Stimulated activated CD8-positive, alpha-beta memory T cell treated with anti-CD3 and anti-CD28 coated beads, Interleukin-7, amount 100 ng/mL, for 24 hours (primary cell): Measurements from ENCODE around the gene EHHADH.

ENCODE experiments used
- DNase-seq: peaks from one replicate; pipeline ENCODE4 v3.0.0-alpha.2; 2020; ENCODE audit warnings: low read depth

Gene EHHADH

DNA sequence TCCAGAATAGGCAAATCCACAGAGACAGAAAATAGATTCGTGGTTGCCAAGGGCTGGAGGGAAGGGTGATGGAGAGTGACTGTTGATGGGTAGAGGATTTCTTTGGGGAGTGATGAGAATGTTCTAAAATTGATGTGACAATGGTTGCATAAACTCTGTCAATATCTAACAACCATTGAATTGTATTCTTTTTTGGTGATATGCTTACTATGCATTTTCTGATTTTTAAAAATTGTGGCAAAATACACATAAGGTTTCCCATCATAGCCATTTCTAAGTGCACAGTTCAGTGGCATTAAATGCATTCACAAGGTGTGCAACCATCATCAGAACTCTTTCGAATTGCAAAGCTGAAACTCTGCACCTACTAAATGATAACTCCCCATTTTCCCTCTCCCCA, 56.8 kb downstream of the EHHADH start:
- no peak for DNase-seq

- DNase-seq = no peak
Observed at GRCh38 chr3:185195652-185196051, 58.2 kb downstream of the EHHADH start.

- DNase-seq = no peak
Observed at GRCh38 chr3:185188816-185189215, 65.0 kb downstream of the EHHADH start.

DNA sequence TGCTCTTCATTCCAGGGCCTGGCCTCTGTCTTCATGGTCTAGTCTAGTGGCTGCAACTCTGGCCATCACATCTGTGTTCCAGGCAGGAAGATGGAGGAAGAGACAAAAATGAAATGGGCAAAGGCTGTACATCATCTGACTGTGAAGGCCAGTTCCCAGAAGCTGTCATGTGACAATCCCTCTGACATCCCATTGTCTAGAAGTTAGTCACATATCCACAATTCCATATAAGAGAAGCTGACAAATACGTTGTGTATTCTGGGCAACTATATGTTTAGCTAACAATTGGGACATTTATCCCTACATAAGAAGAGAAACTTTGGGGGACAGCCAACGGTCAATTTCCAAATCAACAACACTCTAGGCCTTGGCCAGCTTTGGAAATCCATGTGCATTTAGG, 66.5 kb downstream of the EHHADH start:
- DNase-seq = no peak

- no peak for DNase-seq
Observed at GRCh38 chr3:185176750-185177359, 77.0 kb downstream of the EHHADH start.

- no peak for DNase-seq
Observed at GRCh38 chr3:185175370-185175987, 78.4 kb downstream of the EHHADH start.

DNA sequence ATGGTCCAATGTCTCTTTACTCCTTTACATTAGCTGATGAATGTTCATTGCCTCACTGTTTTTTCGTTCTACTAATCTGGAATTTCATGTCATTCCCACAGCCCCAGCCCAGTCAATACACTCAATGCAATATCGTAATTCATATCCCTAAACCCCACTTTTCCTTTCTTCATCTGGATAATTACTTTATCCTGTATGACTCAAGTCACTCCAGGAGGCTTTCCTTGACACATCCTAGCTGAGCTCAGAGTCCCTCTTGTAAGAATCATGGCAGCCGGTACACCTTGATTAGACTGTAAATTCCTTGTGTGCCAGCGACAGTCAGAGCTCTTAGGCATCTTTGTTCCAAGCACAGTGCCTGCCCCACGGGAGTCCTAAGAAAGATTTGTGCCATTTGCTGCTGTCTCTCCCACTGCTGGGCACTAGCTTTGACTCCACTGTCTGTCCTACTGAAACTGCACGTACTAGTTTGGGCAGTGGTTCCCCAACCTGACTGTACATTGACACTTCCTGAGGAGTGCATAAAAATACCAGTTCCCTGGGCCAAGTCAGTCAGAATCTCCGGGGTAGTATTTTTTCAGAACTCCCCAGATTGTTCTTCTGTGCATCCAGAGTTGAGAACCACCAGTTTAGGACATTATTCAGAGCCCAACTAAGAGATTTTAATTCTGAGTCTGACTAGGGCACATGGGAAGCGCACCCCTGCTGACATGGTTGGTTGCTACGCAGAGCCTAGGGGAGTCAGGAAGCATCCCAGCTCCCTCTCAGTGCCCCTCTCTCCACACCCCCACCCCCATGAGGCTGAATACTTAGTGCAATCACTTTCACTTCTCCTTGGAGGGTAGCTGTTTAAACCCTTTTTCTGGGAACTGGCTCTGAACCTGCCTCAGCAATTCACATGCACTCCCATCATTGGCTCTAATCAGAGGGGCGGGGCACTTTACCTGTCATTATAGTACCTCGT, 81.5 kb downstream of the EHHADH start:
- no peak for DNase-seq

DNA sequence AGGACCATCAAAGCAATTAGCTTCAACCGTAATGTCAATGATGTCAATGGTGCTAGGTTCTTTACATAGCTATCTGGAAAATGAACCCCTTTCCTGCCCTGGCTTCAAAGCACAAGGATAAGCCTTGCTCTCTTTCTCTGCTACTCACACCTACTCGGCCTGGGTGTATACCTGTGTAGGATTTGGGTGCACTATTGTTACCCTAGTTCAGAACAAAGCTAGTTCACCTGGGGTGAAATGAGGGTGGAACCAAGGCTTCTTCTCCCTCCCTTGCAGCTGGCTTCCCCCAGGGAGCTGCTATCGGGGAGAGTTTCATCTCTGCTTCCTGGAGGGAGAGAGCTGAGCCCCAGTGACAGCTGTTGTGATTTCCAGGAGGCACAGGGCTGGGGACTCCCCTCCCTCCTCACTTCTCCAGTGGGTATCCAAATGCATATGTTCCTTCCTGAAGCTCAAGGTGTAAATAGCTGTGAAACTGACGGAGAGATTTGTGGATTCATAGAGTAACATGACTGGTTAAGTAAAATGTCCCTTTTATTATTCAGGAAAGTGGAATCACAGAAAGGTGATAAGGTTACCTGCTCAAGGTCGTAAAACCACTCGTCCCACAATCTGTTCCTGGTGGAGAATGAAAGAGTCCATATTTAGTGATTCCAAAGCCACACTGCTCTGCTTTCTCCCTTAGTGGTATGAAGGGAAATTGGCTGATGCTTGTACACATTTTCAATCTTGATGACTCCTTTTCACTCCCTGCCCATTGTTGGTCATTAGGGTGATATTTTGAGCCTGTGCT, 89.2 kb downstream of the EHHADH start:
- no peak for DNase-seq

GRCh38 chr3:185162634-185163033, 91.2 kb downstream of the EHHADH start:
- DNase-seq = no peak

DNA sequence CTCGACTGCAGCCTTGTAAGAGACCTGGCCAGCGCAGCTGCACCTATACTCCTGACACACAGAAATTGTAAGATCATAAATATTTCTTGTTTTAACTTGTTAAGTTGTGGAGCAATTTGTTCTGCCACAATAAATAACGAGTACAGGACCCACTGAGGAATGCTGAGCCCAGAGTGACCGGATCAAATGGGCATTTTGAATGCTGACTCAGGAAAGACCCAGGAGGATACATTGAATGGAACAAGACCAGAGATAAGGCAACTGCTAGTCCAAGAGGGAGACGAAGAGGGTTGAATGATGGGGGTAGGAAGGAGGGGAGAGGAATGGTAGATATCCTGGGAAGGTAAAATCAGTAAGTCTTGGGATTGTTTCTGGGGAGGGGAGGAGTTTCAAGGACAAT, 92.1 kb downstream of the EHHADH start:
- no peak for DNase-seq

- DNase-seq = no peak
Observed at GRCh38 chr3:185157347-185157746, 96.5 kb downstream of the EHHADH start.

DNA sequence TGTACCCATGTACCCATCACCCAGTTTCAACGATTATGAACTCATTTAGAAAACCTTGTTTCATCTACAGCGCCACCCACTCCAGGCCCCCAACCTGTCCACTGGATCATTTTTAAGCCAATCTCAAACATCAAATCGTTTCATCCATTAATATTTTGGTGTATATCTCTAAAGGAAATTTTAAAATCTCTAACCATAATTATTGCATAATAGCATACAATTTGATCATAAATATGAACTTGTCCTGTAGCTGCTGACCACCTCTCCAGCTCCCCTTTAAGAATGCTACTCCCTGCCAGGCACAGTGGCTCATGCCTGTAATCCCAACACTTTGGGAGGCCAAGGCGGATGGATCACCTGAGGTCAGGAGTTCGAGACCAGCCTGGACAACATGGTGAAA, 98.2 kb downstream of the EHHADH start:
- DNase-seq = no peak

- no peak for DNase-seq
Observed at GRCh38 chr3:185153861-185154629, 99.8 kb downstream of the EHHADH start.

DNA sequence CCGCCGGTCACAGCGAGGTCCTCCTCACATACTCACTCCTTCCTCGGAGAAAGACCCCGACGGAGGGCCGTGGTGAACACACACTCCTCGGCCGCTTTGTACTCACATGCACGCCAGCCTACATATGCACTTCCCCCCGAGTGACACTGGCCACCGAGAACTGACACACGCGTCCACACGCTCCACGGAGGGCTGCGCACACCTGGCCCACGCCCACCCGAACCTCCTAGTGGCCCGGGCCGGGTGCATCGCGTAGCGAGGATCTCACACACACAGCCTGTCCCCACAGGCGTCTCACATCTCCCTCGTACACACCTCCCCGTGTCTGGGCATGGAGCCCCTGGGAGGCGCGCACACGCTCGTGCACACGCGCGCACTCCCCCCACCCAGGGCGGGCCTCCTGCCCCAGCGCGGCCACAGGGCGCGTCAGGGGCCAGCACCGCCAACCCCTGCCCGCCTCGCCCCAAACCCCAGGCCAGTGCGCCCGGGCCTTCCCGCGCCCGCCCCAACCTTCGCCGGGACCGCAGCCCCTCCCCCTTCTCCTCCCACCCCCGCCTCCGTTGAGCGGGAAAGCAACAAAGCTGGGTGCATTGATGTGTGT, 100.6 kb downstream of the EHHADH start:
- no peak for DNase-seq

DNA sequence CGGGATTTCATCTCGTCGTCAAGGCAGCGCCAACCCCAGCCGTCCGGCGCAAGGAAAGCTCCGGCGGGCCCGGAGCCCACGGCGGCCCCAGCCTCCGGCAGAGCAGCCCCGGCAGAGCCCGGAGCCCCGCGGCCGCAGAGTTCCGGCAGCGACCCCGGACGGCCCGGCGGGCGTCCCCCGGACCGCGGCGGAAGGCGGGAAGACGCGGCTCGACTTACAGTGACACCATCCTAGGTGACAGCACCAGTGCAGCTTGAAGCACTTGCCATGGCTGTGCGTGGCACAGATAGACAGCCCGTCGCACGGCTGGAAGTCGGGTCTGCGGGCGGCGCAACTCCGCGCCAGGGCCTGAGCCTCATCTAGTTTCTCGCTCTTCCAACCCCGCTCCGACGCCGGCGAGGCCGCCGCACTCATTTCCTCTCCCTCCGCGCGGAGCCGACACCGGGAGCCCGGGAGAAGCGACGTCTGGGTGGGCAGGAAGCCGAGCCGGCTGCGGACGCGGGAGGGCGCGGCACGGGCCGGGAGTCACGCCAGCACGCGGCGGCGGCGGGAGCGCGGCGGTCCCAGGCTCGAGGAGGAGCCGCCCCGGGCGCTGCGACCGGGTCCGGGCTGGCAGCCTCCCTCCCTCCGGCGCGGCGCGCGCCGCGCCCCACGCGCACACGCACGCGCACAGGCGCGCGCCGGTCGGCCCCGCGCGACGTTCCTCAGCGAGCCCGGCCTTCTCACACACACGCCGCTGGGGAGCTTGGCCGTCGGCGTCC, 101.3 kb downstream of the EHHADH start, which contains the start of gene C3orf70:
Gene C3orf70, minus strand, starts transcription at position 651 of the 761 bp plus-strand sequence. Its CDS starts 237 bp downstream, at position 414.
- DNase-seq = no peak

- no peak for DNase-seq
Observed at GRCh38 chr3:185151964-185152409, 101.9 kb downstream of the EHHADH start.

DNA sequence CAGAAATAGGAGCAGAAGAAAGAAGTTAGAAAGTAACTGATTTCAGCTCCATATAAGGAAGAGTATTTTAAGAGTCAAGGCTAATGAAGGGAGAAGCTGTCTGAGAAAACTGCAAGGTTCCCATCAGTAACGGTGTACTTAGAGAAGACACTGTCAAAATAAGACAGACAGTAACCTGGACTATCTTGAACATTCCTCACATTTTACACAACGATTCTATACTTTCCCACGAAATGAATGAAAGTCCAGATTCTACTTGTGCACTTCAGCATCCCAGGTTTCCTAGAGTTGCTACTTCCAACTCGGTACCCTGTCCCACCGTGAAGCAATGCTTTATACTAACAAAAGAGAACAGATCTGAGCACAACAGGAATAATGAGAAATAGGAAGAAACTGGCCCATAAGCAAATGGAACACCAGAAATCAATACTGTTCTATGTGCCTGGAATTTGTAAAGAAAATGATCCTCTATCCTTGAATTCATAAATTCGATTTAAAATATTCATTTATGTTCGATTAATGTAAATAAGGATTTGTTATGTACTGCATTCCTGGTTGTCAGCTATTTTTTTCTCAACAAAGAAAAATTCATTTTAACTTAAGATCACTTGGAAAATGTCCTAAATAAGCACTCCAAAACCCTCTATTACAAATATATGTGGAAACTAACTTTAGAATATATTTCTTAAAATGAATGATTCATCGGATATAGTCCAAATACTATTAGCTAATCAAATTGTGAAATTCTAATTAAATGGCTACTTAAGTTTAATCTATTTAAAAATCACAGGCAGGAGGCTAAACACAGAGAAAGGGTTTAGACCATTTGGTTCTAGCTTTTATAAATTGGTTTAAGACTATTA, 102.5 kb downstream of the EHHADH start:
- no peak for DNase-seq

GRCh38 chr3:185150561-185150960, 103.3 kb downstream of the EHHADH start:
- no peak for DNase-seq

DNA sequence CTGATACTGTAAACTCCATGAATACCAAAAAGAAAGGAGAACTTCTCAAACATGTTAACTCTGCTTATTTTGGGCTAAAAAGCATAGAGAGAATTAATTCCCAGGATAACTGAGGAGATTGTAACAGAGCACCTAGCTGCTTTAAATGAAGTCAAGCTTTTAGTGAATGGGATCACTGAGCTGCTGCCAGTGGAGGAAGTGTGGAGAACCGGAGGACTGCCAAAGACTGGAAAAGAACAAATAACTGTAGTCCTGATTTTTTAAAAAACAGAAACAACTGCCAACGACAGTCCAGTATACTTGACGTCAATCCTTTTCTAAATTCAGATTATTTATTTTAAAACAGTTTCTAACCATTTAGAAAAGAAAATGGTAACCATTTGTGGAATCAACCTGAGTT, 104.3 kb downstream of the EHHADH start:
- DNase-seq = no peak
